Esophagus muscularis mucosa (tissue), 4 donors: ENCODE results near the gene MARK2.

Experiments used
- EP300 ChIP-seq: sonication (generic); formaldehyde crosslinking; IDR thresholded peaks from one replicate; pipeline ENCODE4 v1.6.1; 2017; ENCODE audit warnings: antibody characterized with exemption
- POLR2A ChIP-seq: fragments of 450-650 bp; IDR thresholded peaks from one replicate; pipeline ENCODE4 v1.6.1; 2017; ENCODE audit warnings: antibody characterized with exemption, moderate library complexity, mild to moderate bottlenecking, low read depth
- TF ChIP-seq, protein P1 (sequence below), 3 experiments: fragments of 200-600 bp in 2 of 3; fragments of 450-650 bp in 1 of 3; sonication (generic) in 2 of 3; IDR thresholded peaks; one replicate each; pipeline ENCODE4 v1.5.1; 2017 to 2019; ENCODE audit warnings: antibody characterized with exemption in 3 of 3, mild to moderate bottlenecking in 2 of 3, moderate library complexity in 1 of 3

GRCh38 chr11:63800921-63801320 is 38.0 kb upstream of the MARK2 start:
- TF ChIP-seq POLR2A: no peak
- TF ChIP-seq, protein P1, sequence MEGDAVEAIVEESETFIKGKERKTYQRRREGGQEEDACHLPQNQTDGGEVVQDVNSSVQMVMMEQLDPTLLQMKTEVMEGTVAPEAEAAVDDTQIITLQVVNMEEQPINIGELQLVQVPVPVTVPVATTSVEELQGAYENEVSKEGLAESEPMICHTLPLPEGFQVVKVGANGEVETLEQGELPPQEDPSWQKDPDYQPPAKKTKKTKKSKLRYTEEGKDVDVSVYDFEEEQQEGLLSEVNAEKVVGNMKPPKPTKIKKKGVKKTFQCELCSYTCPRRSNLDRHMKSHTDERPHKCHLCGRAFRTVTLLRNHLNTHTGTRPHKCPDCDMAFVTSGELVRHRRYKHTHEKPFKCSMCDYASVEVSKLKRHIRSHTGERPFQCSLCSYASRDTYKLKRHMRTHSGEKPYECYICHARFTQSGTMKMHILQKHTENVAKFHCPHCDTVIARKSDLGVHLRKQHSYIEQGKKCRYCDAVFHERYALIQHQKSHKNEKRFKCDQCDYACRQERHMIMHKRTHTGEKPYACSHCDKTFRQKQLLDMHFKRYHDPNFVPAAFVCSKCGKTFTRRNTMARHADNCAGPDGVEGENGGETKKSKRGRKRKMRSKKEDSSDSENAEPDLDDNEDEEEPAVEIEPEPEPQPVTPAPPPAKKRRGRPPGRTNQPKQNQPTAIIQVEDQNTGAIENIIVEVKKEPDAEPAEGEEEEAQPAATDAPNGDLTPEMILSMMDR (IDR thresholded peaks at IDR 0.05): no peak
- no peak for TF ChIP-seq EP300
